HG03039 (cell line): ENCODE results near the gene TLN1.

ENCODE experiments used
- ATAC-seq: cut with Tn5 transposase; IDR thresholded peaks from one replicate; pipeline ENCODE4 v1.9.1; 2021; ENCODE audit warnings: mild to moderate bottlenecking, moderate library complexity; ENCODE audit not compliant: unreplicated experiment

Gene TLN1

GRCh38 chr9:35666045-35666444, 66.0 kb downstream of the TLN1 start:
- no peak for ATAC-seq

GRCh38 chr9:35665471-35665818, 66.5 kb downstream of the TLN1 start:
- ATAC-seq, result no peak

GRCh38 chr9:35664531-35665470, 67.2 kb downstream of the TLN1 start, which contains the start of gene ARHGEF39:
Gene ARHGEF39, minus strand, starts transcription at chr9:35665195. Its CDS starts 26 bp downstream, at chr9:35665169.
- ATAC-seq, result peak; percentile 61

GRCh38 chr9:35662437-35662836, 69.6 kb downstream of the TLN1 start:
- no peak for ATAC-seq

- no peak for ATAC-seq
These were observed 70.1 kb downstream of the TLN1 start for GRCh38 chr9:35661756-35662350.

GRCh38 chr9:35660966-35661415, 71.0 kb downstream of the TLN1 start:
- ATAC-seq, result no peak

GRCh38 chr9:35659340-35659739, 72.7 kb downstream of the TLN1 start:
- no peak for ATAC-seq

- ATAC-seq, result no peak
These were observed 73.1 kb downstream of the TLN1 start for GRCh38 chr9:35658968-35659220.

GRCh38 chr9:35658137-35658967, 73.6 kb downstream of the TLN1 start, which contains the start of gene CCDC107:
Gene CCDC107, plus strand, starts transcription at chr9:35658292. Its CDS starts 88 bp downstream, at chr9:35658380.
- peak; percentile 62 for ATAC-seq

GRCh38 chr9:35657546-35658136, 74.4 kb downstream of the TLN1 start, which contains the start of gene RMRP:
Gene RMRP, minus strand, starts transcription at chr9:35658019.
- ATAC-seq, result peak; percentile 76

GRCh38 chr9:35656831-35657545, 75.0 kb downstream of the TLN1 start:
- ATAC-seq, result no peak

GRCh38 chr9:35656348-35656747, 75.6 kb downstream of the TLN1 start:
- ATAC-seq, result no peak

- no peak for ATAC-seq
These were observed 78.4 kb downstream of the TLN1 start for GRCh38 chr9:35653611-35654010.

- no peak for ATAC-seq
These were observed 79.2 kb downstream of the TLN1 start for GRCh38 chr9:35652829-35653209.

- no peak for ATAC-seq
These were observed 79.8 kb downstream of the TLN1 start for GRCh38 chr9:35651956-35652828.

GRCh38 chr9:35650341-35651158, 81.4 kb downstream of the TLN1 start, which contains the start of gene SIT1:
Gene SIT1, minus strand, starts transcription at chr9:35650931. Its CDS starts 78 bp downstream, at chr9:35650853.
- no peak for ATAC-seq

- ATAC-seq, result no peak
These were observed 82.3 kb downstream of the TLN1 start for GRCh38 chr9:35649431-35650340.
